HG03432 (cell line): ENCODE measurements around the gene NEMP2.

Experiments used
- ATAC-seq: cut with Tn5 transposase; IDR thresholded peaks from one replicate; pipeline ENCODE4 v1.9.1; 2021; ENCODE audit warnings: mild to moderate bottlenecking, moderate library complexity; ENCODE audit not compliant: unreplicated experiment

NEMP2 gene, protein sequence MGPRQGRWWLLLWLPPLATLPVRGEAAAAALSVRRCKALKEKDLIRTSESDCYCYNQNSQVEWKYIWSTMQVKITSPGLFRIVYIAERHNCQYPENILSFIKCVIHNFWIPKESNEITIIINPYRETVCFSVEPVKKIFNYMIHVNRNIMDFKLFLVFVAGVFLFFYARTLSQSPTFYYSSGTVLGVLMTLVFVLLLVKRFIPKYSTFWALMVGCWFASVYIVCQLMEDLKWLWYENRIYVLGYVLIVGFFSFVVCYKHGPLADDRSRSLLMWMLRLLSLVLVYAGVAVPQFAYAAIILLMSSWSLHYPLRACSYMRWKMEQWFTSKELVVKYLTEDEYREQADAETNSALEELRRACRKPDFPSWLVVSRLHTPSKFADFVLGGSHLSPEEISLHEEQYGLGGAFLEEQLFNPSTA

DNA sequence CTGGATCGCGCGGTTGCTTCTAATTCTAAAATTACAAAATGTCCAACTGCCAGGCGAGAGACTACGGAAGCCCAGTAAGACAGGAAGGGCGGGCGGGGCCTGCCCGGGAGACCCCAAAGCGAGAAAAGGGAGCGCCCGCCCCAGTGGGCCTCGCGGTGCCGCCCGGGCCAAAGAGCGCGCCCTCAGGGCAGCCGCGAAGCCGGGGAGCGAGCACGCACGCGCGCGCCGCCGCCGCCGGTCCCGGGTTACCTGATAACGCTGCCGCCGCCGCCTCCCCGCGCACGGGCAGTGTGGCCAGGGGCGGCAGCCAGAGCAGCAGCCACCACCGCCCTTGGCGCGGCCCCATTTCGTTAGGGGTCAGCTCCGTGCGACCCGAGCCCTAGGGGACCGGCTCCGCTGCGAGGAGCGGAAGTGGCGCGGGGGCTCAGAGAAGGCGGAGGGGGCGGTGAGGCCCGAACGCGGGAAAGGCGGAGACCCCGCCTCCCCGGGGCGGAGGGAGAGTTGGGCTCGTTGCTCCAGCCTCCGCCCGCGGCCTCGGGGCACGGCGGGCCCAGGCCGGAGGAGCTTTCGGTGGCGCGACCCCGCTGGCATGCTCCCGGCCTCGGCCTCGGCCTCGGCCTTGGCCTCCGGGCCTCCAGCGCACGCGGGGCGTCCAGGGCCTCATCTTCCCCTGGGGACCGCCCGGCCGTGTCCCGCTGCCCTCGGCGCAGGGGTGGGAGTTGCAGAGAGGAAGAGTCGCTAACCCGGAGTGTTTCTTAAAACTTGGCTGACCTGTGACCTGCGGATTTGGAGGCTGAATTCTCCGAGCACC, at the start of gene NEMP2:
NEMP2 (minus strand) TSS at position 413 of the 811 bp plus-strand sequence; CDS start at position 346, 67 bp downstream.
- peak; percentile 78 for ATAC-seq

DNA sequence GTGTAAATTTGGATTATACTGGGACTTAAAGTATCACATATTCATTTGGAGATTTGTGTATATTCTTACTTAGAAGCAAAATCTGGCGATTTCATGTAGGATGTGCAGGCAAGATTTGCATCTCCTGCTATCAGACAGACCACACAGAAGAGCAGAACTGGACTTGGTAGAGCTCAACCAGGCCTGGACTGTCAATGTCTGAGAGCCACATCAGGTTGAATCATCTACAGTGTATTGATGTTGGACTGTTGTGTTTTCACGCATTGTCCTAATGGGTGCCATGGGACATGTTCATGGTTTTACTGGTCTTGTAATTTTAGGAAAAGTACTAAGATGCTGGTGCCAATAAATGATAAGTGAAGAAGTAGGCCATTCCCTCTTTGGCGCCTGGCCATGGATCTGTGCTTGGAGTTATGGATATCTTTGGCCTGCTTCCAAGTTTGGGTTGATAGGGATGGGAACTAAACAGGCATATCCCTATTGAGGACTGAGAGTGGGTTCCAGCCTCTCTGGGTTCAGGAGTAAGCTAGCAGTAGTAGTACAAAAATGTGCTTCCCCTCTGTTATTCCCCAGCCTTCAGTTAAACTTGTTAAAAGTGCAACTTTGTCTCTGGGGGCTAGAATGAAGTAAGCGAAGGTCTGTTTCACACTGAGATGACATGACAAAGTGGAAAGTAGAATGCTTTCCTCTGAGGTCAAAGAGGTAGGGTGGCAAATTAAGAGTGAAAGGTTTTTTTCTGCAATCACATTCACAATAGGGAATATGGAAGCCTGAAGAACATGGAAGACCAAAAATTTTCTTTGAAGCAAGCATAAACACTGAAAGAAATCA, 49.2 kb upstream of the NEMP2 start:
- ATAC-seq = peak; percentile 76

DNA sequence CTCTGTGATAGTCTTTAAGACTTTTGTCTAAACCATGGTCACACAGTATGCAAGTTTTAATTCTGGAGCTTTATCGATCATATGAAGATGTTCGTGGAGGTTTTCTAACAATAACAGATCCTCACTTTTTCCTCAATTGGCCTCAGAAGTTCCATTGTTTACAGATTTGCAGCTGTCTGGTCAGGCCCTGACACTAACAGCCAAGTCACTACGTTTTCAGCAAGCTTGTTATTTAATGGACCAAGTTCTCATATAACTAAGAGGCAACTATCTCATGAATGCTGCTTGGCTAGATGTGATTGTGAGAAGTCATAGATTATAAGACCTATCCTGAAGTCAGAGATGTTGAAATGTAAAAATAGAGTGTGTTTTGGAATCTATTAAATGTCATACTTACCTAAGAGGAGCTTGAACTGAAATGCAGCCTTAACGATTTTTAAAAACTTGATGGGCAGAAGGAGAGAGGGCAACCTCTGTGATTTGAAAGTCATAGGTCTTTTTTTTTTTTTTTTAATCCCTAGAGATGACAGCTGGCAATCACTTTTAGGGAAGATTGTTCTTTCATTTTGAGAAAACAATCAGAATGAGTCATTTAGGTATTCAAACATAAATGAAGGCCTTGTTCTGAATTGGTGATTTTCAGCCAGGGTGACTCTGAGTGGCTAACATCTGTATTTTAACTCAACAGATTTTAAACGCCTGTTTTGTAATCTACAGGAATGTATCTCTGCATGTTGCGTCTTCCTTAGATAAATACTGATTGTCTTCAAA, 48.4 kb upstream of the NEMP2 start:
- ATAC-seq = peak; percentile 81

DNA sequence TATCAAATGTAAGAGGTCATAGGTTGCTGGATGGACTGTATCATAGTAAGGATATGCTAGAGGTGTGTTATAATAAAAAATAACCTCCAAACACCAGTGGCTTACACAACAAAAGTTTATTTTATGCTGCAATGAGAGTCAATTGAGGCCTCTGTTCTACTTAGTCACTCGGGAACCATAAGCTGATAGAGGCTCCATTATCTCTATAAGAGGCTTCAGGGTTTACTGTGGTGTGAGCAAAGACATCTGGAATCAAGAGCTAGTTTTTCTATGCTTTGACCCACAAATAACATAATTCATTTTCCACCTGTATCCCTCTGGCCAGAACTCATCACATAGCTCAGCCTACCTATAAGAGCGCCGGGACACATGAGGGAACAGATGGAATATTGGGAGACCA, 47.5 kb upstream of the NEMP2 start:
- ATAC-seq = no peak

DNA sequence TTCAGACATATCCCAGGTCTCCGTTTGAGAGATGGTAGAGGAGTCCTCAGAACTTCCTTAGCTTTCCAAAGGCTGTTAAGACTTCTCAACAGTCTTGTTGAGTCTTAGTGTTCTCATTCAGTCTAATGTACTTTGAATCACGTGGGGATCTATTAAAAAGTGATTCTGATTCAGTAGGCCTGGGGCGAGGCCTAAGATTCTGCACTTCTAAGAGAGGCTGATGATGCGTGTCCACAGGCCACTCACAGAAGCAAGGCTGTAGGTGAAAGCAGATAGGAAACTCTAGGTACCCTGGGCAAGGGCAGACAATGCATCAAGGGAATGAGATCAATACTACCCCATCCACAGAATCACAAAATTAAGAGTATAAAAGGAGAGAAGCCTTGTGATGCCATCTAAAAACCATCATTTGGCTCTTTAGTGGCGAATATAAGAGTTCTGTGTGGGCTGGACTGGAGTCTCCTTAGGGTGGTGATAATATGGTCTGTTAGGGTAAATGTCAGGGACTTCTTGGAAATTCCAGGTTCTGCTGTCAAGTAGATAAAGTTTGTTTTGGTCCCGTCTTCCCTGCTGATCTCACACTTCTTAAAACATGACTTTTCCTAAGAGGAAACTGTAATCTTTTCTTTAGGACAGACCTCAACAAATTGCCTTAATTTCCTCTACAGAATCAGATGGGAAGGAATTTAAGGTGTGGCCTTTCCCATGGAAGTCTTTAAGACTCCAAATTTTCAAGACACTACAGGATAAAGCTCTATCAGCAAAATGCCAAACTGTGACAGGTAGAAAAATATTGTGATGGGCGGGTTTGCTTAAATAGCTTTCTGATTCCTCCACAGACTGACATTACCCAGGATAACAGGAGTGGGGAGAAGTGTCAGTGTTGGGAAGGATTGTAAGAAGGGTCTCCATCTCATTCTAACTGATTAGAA, 45.7 kb upstream of the NEMP2 start:
- ATAC-seq = no peak

DNA sequence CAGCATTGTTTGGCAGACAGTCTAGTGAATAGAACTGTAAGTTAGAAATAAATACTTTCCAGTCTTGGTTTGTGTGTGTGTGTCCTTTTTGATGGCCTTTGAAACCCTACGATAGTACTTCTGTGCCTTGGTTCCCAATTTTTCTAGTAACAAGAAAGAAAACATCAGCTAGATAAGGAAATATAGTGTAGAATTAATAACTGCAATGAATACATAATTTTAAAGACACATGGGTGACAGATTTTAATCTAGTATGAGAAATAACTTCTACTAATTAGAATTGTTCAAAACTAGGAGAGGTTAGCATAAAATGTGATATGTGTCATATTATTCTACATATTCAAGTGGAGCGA, 44.5 kb upstream of the NEMP2 start:
- no peak for ATAC-seq

DNA sequence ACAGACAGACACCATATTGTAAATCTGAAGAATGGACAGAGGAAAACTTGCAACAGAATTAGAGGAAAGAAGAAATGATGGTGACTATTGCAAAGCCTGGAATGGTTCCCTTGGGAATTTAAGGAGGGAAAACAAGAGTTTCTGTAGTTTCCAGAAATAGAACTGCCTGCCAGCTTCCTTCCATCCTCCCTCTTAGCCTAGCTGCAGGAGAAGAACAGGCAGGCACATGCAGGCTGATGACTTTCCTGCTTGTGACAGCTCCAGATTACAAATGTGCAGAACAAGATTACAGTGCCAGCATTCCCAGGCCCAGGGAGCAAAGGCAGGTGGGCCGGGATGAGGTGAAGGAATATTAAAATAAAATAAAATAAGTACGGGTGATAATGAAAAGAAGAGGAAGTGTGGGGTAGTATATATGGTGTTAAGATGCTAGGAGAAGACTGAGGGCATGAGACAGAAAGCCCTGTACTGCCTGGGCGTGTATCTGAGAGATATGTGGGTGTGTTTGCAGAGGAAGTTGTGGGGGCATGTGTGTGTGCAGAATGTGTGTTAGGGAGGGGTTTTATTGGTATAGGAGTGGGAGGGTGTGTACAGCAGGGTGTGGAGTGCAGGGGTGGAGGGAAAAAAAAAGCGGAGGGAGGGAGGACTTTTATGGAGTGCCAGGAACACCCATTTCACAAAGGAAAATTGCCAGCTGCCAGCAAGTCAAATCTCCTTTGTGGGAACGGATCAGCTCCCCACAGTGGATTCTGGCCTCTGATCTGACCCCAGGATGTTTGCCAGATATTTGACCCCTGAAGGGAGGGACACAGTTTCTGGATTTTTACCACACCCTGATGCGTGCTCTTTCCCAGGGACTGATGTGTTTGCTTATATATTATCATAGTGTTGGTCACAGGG, 43.9 kb upstream of the NEMP2 start:
- ATAC-seq = peak; percentile 49

DNA sequence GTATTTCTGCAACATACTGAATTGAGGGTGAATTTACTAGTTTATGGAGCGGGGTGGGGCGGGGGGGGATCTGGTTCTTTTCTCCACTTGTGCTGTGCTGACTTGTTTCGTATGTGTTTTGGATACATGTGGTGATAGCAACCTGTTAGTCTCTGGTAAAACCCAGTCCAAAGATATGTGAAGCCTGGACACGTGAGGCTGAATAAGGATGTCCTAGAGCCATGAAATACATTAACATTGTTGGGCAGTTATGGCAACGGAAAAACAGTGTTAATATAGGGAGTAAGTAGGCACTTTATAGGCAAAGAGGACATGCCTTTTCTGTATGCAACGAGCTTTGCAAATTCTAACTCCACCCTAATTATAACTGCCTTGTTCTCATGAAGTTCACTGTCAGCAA, 42.1 kb upstream of the NEMP2 start:
- no peak for ATAC-seq

DNA sequence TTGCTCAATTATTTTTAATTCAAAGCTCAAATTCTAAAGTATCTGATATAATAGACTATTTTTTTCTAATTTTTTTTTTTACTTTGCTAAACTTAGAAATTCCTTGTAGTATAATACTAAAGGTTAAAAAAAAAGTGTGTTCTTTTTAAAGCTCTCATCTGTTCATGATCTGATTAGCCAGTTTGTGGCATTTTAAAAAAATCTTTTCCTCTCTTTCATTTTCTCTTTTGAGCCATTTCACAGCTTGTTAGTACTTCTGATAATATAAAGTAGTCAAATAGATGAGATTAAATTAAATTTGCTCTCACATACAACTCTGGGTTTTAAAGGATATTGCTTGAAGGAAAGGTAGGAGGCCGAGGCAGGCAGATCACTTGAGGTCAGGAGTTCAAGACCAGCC, 40.7 kb upstream of the NEMP2 start:
- no peak for ATAC-seq

DNA sequence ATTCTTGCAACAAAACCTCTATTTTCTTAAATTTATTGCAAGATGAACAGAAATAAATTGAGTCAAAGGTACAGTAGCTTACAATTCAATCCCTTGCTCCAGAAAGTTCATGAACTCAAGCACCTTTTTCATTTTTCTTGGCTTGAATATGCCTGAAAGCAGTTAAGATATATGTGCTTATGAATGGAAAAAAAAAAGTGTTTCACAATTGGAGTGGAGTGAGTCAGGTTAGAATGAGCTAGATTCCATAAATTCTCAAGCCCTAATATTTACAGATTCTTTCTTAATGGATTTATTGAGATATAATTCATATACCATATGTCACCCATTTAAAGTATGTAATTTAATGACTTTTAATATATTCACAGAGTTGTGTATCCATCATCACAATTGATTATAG, 39.6 kb upstream of the NEMP2 start:
- no peak for ATAC-seq

DNA sequence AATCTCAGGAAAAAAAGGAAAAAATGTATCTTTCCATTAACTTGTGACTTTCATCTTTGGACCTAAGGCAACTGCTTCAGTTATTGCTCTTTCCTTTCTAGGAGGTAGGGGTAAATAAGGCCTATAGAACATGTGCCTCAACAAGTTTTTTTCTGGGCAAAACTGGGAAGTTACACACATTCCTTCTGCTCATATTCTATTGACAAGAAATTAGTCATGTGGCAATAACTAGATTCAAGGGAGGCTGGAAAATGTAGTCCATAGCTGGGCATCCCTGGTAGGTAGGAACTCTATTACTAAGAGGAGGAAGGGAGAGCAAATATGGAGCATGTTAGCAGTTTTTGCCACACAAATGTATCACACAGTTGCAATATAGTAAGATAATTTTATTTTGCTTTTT, 37.7 kb upstream of the NEMP2 start:
- no peak for ATAC-seq

DNA sequence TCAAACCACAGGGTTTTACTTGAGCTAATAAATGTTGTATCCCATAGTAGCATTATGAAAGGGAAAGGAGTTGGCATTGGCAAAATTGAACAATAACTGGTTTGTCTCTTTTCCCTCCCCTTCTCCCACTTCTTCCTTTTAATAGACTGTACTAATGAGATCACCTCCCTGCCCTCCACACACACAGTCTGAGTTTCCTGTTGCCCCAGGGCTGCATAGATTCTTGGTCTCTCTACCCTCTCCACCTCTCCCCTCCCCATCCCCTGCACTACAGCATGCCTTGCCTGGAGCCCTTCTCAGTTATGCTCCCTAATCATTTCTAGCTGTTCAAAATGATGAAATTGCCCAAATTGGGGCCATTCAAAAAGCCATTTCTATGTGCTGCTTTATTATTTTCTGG, 37.2 kb upstream of the NEMP2 start:
- ATAC-seq = no peak

DNA sequence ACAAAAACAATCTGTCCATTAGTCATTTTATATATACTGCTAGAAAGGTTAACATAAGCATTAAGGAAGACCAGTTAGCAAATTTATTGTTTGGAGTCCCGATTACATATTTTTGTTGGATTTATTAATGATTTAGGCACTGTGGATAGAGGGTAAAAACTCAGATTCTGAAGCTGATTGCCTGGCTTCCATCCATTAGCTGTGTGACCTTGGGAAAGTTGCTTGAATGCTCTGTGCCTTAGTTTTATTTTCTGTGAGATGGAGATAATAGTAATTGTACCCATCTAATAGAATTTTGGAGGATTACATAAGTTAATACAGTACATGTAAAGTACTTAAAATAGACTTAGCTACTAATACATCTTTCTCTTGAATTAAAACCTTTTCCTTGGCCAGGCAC, 36.3 kb upstream of the NEMP2 start:
- no peak for ATAC-seq

DNA sequence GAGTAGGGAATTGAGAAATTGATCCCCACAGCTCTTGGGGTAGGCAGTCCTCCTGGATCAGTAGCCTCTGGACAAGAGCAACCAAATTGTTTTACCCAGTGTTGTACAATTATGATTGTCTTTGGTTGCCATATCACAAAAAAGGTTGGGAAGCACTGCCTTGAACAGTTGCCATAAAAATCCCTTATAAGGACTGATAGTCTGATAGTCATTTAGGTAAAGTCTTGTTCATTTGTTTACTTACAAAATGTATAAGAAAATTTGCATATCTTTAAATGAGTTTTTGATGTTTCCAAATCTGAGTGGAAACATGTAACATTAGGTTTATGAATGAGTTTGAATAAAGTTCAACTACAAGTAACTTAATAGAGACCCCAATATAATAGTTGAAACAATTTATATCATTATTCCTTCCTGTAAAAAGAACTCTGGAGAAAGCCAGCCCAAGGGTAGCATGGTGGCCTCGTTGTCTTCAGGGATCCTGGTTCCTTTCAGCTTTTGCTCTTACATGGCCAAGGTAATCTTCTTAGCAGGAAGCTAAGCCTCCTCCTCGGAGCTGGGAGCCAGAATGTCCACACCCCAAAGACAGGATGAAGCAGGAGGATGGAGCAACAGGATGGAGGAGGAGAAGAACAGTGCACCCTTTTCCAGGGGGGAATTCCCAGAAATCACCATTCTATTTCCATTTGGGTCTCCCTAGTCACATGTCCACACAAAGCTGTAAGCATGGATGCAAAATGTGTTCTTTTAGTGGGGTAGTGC, 35.7 kb upstream of the NEMP2 start:
- no peak for ATAC-seq

DNA sequence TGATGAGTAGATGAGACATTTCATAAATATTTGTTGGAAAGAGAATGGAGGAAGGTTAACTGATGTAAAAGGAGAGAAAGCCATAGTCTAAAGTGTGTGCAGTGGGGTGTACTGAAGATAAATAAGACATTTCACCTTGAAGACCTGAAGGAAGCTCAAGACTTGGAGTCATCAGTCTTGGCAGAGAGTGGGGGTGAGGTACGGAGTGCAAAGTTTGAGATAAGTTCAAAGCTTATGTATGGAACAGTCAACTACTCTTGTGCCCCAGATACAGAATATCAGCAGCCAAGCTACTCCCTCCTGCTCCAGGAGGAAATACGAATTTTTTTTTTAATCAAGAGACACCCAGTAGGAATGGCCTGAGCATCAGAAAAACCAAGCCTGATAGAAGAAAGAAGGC, 30.3 kb upstream of the NEMP2 start:
- ATAC-seq = no peak

DNA sequence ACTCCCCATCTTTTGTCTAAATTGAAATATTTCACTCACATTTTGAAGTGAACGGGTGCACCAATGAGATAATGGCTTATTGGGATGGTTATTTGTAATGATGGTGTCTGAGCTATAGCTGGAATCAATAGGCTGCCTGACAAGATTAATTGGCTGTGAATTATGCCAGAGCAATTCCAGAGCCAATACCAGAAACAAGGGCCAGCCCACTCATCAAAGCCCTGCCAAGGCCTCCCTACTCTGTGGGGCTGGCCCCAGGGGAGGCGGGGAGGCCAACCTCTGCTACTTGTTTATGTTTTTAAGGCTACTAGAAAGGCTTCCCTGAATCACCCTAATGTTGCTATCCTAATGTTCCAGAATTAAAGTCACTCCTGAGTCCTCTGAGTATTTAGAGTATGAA, 29.1 kb upstream of the NEMP2 start:
- ATAC-seq = no peak

DNA sequence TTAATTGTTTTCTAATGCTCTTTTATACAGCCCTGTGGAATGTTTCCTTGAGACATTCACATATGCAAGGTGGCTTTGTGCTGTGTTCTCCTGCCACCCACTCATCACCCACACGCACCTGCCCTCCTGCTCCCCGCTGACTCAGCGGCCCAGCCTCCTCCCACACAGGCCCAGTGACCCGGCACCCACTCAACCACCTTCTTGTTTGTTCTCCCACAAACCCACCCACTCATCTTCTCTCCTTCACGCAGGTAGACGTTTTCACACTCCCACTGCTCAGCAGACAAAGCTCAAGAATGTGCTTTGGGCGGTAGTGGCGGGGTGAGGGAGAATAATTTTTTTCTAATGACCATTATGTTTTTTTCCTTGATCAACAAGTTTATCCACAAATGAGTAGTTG, 28.6 kb upstream of the NEMP2 start:
- peak; percentile 61 for ATAC-seq

DNA sequence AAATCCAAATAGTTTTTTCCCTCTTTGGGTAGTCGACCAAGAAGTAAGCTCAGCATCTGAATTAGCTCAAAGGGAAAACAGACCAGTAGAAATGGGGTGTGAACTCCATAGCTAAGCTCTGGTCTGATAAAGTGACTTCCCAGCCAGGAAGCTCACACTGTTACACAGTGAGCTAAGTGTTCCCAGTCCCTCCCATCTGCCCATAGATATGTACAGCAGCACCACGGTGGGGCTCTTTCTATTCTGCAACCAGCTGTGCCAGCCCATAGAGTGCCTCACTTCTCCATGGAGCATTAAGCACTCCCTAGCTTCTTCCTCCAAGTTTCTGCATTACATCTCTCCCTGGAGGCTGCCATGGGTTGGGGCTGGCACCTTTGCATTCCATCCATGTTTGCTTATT, 27.6 kb upstream of the NEMP2 start:
- no peak for ATAC-seq
